DOHH2 (cell line): ENCODE measurements around the gene MACROD1.

Source experiments
- EZH2phosphoT487 ChIP-seq: fragments of 200-600 bp; sonication (generic); IDR thresholded peaks from 2 replicates; pipeline ENCODE4 v1.6.1; 2017; ENCODE audit warnings: borderline replicate concordance, mild to moderate bottlenecking, antibody characterized with exemption, low read length, moderate library complexity, mixed read lengths
- TF ChIP-seq, protein P1 (sequence below): fragments of 200-600 bp; sonication (generic); IDR thresholded peaks from one replicate; pipeline ENCODE4 v1.5.1; 2014; ENCODE audit warnings: antibody characterized with exemption, mild to moderate bottlenecking, low read depth, low read length; ENCODE audit not compliant: poor library complexity, severe bottlenecking

DNA sequence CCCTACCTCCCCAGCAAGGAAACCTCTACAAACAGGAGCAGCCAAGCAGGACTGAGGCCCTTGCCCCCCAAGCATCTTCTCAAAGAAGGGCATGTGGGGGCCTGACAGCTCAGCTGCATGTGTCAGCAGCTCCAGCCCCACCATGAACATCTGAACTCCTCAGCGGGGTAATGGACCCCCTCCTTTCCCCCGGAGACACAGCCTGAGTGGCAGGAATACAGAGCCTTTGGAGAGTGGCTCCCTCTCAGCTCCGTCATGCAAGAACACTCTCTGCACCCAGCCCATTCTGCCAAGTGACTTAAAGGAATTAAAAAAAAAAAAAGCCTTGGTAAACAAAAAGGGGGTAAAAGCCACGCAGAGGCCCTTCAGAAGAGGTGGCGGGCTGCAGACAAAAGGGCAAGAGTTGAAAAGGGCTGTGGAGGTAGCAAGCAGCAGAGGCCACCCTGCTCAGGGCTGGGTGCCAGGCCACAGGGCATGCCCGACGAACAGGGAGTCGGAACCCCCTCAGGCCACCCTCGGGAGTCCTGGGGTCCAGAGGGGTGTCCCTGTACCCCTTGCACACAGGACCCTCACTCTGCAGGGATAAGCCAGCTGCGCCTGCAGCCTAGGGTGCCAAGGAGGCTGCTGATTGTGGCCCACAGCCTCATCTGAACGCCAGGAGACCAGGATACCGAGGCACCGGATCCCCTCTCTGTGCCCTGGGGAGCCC, 62.5 kb downstream of the MACROD1 start:
- TF ChIP-seq, protein P1, sequence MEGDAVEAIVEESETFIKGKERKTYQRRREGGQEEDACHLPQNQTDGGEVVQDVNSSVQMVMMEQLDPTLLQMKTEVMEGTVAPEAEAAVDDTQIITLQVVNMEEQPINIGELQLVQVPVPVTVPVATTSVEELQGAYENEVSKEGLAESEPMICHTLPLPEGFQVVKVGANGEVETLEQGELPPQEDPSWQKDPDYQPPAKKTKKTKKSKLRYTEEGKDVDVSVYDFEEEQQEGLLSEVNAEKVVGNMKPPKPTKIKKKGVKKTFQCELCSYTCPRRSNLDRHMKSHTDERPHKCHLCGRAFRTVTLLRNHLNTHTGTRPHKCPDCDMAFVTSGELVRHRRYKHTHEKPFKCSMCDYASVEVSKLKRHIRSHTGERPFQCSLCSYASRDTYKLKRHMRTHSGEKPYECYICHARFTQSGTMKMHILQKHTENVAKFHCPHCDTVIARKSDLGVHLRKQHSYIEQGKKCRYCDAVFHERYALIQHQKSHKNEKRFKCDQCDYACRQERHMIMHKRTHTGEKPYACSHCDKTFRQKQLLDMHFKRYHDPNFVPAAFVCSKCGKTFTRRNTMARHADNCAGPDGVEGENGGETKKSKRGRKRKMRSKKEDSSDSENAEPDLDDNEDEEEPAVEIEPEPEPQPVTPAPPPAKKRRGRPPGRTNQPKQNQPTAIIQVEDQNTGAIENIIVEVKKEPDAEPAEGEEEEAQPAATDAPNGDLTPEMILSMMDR, result no peak
- no peak for TF ChIP-seq EZH2phosphoT487
